ENCODE results near the gene CENPV.
A peak's percentile ranks its signal among the peaks of the same experiment; 100 is the strongest.
"Not testable (repeated sequence)": the region's sequence is repeated elsewhere in the genome, so short reads cannot be mapped to it uniquely, and the experiment has no call there.

The CENPV gene

DNA sequence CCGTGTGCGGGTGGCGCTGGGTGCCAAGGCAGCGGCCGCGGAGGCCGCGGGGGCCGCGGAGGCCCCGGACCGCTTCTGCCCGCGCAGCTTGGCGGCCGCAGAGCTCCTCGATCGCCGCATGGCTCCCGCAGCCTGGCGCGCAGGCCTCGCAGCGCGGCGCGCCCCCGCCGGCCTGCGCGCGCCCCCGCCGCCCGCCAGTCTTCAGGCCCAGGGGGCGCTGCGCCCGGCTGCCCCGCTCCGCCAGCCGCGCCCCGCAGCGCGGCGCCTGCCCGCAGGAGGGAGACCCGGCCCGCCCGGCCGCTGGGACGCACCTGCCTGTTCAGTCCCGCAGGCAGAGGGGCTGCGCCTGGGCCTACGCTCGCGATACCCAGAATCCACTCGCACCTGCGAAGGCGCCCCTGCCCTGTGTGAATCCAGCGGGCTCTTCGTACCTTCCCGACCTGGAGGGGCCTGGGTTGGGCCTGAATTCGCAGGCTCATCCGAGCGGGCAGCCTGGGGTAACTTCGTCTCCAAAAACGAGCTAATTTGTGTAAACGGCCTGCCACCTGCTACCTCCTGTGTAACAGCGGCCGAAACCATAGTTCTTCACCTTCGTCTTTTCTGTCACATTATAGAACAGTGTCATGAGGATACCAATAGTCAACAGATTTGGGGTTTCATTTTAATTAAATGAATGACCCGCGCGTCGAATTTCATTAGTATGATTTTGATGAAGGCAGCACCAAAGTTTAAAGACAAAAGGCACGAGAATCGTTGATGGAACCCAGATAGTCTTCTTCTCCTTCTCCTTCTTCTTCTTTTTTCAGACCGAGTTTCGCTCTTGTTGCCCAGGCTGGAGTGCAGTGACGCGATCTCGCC, at the start of gene CENPV:
Gene CENPV (minus strand): TSS at position 153 of the 858 bp plus-strand sequence. CDS start 33 bp downstream, at position 120.
- DNase-seq: peak; percentile 59

DNA sequence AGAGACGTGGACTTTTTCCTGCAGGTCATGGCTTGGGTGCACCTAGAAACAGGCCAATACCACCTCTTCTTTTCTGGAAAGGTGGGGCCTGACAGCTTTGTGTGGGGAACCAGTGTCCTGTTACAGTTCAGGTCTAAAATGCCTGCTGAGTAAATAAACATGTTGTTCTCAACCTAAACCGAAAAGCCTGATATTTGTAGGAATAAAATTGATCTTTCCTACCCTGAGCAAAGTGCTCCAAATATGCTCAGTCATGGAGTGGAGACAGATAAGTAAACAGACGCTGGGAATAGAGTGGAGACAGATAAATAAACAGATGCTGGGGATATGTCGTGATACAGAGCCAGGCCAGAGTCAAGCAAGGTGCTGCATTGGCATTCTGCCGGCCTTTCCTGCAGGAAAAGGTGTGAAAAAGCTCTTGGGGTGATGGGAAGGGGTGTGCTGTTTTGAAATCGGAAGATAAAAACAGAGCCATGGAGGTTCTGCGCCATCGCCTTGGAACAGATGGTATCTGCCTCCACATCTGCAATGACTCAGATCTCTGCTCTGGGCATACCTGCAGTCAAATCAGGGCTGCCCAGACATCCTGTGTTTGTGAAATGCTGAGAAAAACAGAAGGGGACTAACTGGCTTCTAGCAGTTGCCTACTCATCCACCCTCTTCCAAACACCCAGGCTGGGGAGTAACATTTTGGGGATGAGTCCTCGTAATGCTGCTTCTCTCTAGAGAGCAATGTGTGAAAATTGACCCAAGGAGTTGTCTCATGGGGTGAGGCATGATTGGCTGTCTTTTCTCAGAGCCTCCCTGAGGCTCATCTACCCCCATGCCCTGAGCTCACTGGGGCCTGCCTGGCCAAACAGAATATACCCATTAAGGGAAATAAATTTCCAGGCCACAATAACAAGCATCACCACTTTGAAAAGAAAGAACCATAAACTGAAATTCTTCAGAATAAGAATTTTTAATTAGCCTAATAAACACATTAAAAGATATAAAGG, 45.3 kb upstream of the CENPV start:
- DNase-seq: peak; percentile 5

GRCh38 chr17:16396693-16397092, 43.4 kb upstream of the CENPV start:
- DNase-seq: not testable (repeated sequence)

DNA sequence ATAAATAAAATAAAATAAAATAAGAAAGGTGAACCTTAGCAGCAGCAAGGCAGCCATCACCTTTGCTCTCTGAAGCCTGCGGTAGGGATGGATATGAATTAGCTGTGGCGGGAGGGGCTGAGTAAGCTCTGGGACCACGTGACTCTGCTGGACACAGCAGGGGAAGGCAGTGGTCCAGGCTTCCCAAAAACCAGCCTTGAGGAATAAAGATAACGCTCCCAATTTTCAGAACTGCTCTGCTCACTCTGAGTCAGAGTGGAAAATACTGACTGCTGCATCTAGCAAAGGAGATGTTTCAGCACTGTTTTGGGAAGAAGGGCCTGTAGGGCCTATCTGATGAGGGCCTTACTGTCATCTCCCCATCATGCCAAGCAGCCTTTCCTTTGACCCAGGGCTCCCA, 42.6 kb upstream of the CENPV start:
- DNase-seq: not testable (repeated sequence)

DNA sequence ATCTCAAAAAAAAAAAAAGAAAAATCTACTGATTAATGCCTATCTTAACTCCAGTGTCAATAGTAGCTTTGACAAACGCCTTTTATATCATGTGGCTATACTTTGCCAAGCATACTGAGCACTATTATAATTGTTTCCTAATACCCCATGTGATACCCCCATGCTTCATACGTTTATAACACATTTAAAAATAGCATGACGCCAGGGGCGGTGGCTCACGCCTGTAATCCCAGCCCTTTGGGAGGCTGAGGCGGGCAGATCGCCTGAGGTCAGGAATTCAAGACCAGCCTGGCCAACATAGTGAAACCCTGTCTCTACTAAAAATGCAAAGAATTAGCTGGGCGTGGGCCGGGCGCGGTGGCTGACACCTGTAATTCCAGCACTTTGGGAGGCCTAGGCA, 39.2 kb upstream of the CENPV start:
- DNase-seq: not testable (repeated sequence)

- DNase-seq: no peak
These were observed 38.2 kb upstream of the CENPV start for GRCh38 chr17:16391451-16391850.

DNA sequence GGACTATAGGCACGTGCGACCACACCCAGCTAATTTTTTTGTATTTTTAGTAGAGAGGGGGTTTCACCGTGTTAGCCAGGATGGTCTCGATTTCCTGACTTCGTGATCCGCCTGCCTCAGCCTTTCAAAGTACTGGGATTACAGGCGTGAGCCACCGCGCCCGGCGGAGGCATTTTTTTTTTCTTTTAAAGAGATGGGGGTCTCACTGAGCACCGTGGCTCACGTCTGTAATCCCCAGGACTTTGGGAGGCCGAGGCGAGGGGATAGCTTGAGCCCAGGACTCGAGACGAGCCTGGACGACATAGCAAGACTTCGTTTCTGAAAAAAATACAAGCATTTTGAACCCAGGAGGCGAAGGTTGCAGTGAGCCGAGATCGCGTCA, 32.8 kb upstream of the CENPV start:
- DNase-seq: not testable (repeated sequence)

DNA sequence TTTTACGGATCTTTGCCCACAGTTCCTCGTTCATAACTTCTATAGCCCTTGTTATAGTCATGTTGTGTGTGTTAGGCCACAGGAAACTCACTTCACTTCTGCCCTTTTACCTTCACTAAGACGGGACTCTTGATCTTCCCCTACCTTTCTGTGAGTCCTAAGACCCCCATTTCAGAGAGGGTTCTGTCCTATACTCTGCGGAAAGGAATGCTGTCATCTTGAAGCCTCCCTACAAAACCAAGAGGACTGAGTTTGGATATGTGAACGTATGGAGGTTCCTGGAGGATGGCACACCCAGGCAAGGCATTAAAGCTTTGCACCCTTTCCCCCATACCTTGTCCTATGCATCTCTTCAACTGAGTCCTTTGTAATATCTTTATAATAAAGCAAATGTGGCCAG, 31.3 kb upstream of the CENPV start:
- DNase-seq: no peak

GRCh38 chr17:16383772-16384287, 30.6 kb upstream of the CENPV start:
- no peak for DNase-seq

- DNase-seq: no peak
These were observed 29.9 kb upstream of the CENPV start for GRCh38 chr17:16383216-16383615.

- peak; percentile 14 for DNase-seq
These were observed 28.2 kb upstream of the CENPV start for GRCh38 chr17:16381496-16381820.

DNA sequence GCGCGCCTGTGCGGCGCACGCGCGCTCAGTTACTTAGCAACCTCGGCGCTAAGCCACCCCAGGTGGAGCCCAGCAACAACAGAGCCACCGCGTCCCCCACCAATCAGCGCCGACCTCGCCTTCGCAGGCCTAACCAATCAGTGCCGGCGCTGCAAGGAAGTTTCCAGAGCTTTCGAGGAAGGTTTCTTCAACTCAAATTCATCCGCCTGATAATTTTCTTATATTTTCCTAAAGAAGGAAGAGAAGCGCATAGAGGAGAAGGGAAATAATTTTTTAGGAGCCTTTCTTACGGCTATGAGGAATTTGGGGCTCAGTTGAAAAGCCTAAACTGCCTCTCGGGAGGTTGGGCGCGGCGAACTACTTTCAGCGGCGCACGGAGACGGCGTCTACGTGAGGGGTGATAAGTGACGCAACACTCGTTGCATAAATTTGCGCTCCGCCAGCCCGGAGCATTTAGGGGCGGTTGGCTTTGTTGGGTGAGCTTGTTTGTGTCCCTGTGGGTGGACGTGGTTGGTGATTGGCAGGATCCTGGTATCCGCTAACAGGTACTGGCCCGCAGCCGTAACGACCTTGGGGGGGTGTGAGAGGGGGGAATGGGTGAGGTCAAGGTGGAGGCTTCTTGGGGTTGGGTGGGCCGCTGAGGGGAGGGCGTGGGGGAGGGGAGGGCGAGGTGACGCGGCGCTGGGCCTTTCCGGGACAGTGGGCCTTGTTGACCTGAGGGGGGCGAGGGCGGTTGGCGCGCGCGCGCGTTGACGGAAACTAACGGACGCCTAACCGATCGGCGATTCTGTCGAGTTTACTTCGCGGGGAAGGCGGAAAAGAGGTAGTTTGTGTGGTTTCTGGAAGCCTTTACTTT, 27.6 kb upstream of the CENPV start, which contains the start of gene UBB:
Gene UBB (plus strand): TSS at position 452 of the 856 bp plus-strand sequence. CDS start 817 bp downstream, outside the sequence.
- DNase-seq: peak; percentile 99

GRCh38 chr17:16379654-16380053, 26.4 kb upstream of the CENPV start:
- no peak for DNase-seq

DNA sequence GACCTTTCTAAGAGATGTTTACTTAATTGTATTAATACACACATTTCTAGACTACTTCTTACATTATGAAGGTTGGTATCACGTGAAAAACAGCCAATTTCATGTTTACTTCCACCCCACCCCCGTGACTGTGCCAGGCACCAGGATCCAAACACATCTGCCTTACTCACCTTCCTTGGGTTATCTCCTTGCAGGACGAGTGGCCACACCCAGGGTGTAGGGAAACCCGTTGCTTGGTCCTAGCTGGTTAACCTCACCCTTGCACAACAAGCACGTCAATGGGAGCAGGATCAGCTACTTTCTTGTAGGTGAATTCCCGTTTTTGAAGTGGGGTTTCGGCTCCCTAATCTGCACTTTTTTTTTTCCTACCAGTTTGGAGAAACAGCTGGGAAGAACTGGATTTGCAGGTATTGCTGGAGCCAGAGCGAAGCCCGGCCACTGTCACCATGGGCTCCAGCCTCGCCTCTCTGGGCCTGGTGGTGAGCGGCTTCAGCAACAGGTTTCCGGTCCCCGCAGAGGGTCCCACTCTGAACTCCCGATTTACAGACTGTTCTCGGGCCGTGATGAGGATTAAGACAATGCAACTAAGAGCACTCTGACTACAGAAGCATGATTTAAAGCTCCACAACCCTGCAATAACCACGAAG, 25.5 kb upstream of the CENPV start:
- no peak for DNase-seq

DNA sequence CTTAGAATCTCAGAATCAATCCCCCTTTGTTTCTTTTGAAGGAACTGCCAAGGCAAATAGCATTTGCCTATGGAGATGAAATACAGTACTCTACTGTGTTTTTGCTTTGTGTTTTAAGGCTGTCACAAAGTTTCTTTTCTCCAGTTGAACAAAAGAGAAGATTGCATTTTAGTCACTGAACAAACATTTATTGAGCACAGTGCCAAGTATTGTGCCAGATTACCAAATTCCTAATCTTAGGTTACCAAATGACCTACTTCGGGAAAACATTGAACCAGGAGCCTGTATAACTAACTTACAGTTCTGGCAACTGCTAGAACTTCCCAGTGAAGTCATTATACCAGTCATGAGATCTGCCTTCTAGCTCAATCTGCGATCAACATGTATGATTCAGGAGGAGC, 24.7 kb upstream of the CENPV start:
- DNase-seq: peak; percentile 18

GRCh38 chr17:16374146-16374938, 21.1 kb upstream of the CENPV start:
- peak; percentile 31 for DNase-seq

GRCh38 chr17:16371742-16372141, 18.5 kb upstream of the CENPV start:
- peak; percentile 90 for DNase-seq

DNA sequence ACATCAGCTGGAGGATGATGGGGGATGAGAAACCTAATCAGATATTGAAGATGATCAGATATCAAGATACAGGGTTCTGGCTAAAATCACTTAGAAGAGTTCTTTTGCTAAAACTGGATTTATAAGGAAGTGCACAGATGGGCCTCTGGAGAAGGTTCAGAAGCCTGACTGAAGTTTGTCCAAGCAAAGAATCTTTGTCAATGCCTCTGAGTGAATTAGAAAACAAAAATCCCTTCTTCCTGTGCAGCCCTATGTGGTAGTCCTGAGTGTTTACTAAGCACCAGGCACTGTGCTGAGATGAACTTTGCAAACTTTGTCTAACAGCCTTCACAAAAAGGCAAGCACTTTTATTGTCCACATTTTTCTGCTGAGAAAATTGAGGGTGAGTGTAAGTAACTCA, 11.4 kb upstream of the CENPV start:
- no peak for DNase-seq

- peak; percentile 66 for DNase-seq
These were observed 10.7 kb upstream of the CENPV start for GRCh38 chr17:16363749-16364536.

DNA sequence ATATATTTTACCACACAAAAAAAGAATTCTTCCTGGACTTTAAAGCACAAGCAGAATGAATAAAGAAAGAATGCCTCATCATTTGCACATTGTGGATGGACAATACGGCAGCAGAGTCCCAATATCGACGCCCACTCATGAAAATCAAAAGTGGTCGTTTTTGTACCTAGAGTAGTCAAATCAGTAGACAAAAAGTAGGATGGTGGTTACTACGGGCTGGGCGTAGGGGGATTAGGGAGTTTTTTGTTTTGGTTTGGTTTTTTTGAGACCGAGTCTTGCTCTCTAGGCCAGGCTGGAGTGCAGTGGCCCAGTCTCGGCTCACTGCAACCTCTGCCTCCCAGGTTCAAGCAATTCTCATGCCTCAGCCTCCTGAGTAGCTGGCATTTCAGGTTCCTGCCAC, 8.6 kb upstream of the CENPV start:
- no peak for DNase-seq
